Body of pancreas (tissue), 4 donors: ENCODE data around the gene DLGAP1.

ENCODE experiments used
- POLR2A ChIP-seq, 3 donors: fragments of 450-650 bp; IDR thresholded peaks; one replicate each; pipeline ENCODE4 v1.6.1; 2016; ENCODE audit warnings: antibody characterized with exemption in 3 of 3, mild to moderate bottlenecking in 2 of 3
- TF ChIP-seq, protein P1 (sequence below), 7 experiments: fragments of 450-650 bp in 4 of 7; fragments of 200-600 bp in 3 of 7; sonication (generic) in 3 of 7; IDR thresholded peaks; one replicate each; pipeline ENCODE4 v1.5.1; 2016 to 2019; ENCODE audit warnings: antibody characterized with exemption in 7 of 7

DNA sequence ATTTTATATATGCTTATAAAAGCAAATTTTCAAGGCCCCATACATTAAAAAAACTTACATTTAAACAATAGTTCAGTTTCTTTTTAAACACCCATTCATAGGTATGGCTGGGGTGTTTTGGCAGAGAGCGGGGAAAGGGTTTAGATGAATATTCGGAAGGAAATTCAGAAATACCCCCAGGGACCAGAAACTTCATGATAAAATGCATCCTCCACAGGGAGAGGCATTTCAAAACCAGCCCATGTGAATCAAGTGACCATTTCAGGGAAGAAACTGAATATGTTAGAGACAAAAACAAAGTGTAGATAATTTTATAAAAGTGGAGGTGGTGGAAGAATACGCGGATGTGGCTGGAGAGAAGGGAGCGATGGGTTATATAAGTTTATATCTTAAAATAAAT lies 678.0 kb downstream of the DLGAP1 start:
- TF ChIP-seq, protein P1, sequence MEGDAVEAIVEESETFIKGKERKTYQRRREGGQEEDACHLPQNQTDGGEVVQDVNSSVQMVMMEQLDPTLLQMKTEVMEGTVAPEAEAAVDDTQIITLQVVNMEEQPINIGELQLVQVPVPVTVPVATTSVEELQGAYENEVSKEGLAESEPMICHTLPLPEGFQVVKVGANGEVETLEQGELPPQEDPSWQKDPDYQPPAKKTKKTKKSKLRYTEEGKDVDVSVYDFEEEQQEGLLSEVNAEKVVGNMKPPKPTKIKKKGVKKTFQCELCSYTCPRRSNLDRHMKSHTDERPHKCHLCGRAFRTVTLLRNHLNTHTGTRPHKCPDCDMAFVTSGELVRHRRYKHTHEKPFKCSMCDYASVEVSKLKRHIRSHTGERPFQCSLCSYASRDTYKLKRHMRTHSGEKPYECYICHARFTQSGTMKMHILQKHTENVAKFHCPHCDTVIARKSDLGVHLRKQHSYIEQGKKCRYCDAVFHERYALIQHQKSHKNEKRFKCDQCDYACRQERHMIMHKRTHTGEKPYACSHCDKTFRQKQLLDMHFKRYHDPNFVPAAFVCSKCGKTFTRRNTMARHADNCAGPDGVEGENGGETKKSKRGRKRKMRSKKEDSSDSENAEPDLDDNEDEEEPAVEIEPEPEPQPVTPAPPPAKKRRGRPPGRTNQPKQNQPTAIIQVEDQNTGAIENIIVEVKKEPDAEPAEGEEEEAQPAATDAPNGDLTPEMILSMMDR (IDR thresholded peaks at IDR 0.05): no peak
- TF ChIP-seq POLR2A (IDR thresholded peaks at IDR 0.05): no peak
